GM19455 (cell line): ENCODE results near the gene PTPN2.

Source experiments
- ATAC-seq: cut with Tn5 transposase; IDR thresholded peaks from one replicate; pipeline ENCODE4 v1.9.1; 2021; ENCODE audit not compliant: unreplicated experiment

The PTPN2 gene

DNA sequence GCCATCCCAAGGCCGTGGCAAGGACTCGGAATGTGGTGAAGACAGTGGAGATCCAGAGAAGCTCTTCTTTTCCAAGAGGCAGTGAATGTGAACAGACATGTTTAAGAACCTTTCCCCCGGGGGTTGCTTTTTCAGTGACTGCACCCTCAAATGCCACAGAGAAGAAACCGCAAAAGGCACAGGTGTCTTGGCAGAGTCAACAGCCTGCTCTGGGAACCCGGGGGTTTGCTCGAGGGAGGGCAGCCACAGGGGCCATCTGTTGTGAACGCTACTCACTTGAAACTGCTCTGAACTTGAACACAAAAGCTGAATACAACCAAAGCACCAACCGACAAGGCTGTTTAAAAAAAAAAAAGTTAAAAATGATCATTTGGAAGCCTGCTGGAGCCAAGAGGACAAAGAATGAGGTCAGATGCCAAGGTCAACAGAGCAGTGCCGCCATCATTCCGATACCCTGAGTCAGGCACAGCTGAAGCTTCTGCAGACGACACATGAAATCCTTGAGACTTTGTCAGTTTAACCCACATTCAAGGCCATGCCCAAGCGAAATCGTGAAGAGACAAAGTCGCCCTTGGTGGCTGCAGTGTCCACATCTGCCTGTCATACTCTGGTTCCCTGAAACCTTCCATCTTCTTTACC is 133.8 kb downstream of the PTPN2 start:
- ATAC-seq, result no peak

DNA sequence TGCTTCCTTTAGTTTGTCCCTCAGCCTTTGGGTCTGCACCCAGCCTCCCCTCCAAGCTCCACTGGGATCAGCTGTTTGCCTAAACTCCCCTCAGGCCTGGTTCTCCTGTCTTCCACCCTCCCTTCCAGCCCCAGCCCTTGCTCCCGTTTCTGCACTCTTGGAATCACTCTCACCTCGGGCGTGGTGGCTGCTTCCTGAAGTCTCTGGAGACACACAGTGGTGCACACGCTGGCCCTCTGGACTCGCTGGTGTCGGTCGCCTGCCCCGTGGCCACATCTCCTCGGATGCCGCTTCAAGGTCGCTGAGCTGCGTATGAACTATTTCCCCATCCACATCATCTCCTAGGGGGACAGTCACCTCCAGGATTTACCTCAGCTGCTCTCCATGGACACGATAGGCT is 134.9 kb downstream of the PTPN2 start:
- no peak for ATAC-seq

DNA sequence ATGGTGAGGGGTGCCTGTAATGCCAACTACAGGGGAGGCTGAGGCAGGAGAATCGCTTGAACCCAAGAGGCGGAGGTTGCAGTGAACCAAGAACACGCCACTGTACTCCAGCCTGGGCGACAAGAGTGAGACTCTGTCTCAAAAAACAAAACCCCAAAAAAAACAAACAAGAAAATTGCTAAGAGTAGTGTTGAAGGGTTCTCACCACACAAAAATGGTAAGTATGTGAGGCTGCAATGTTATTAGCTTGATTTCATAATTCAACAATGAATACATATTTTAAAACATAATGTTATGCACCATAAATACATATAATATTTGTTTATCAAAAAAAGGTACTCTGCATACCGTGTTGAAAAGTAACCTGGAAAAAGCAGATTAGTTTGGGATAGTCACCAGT is 135.4 kb downstream of the PTPN2 start:
- ATAC-seq, result no peak

DNA sequence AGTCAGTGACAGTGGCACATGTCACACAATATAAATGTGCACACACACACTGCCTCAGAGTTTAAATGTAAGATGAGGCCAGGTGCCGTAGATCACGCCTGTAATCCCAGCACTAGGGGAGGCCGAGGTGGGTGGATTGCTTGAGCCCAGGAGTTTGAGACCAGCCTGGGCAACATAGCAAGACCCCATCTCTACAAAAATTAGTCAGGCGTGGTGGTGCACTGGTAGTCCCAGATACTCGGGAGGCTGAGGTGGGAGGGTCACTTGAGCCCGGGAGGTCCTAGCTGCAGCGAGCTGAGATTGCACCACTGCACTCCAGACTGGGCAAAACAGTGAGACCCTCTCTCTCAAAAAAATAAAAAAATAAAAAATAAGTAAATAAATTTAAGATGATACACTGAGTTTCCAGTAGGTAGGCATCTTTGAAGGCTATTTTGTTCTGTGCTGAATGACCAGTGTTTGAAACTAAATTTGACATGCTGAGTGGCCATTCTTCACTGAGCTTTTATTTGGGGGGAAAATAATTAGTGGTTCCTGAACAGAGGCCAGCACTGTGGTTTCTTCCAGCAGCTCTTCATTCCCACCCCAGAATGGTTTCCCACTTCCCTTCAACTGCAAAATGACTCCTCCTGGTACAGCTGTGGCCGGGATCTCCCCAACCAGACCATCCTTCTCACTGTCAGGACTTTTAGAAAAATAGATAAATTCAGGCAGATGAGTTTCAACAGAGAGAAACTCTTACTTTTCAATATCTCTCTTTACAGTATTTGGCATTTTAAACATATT is 136.3 kb downstream of the PTPN2 start:
- ATAC-seq, result no peak

DNA sequence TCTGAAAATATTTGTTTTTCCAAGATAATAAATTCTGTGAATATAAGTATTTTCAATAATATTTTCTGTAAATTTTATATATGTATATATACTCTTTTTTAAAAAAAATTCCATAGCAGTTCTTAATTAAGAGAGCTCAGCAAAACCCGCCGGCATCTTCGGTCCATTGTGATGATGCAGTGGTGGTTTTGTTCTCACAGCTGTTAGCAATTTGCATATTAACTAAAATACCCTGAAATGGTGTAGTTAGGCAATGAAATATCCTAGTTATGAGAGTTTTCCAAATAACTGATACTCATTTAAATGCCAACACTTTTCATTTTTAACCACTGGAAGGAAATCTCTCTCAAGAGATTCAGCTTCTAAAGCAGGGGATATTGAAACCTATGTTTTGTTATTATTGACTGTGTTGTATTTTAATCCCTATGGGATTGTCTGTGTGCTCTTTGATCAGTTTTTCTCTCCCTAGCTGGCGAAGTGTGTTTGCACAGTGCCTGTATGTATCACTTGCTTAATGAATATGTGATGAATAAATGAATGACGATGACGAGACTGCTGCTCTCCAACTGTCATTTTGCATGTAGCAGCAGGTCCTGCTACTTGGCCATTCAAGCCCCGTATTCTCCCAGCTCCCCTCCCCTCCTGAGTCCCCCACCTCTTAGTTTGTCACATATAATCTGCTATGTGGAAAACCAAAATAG is 138.8 kb downstream of the PTPN2 start:
- no peak for ATAC-seq

DNA sequence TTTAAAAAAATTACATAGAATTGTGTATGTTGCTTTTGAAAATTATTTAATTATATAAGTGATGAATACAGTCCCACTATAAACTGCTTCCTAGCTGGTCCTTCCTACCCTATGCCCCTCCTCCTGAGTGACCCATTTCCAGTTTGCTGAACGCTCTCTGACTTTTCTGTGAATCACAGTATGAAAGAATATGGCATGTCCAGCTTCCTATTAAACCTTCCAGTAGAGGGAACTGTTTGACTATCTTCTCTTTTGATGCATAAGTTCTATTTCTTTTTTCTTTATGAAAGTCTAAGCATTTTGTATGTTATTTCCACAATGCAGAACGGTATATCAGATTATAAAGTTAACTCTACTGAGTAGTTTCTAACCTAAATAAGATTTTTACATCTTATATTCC is 139.9 kb downstream of the PTPN2 start:
- no peak for ATAC-seq

DNA sequence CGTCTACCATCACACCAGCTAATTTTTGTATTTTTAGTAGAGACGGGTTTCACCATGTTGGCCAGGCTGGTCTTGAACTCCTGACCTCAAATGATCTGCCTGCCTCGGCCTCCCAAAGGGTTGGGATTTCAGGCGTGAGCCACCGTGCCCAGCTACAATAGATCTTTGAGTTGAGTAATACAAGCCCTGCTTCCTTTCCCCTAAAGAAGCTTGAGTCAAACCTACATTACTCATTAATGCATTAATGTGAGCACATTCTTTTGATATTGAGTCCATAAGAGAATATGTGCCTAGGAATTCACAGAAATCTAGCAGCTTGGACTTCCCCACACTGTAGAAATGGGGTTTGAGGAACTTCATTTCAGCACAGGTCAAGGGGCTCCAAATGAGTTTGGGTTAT is 141.6 kb downstream of the PTPN2 start:
- ATAC-seq, result no peak
